HG03175 (cell line): Measurements from ENCODE around the gene CNTFR.

Experiments
- ATAC-seq: cut with Tn5 transposase; IDR thresholded peaks from one replicate; pipeline ENCODE4 v1.9.1; 2021; ENCODE audit warnings: mild to moderate bottlenecking, moderate library complexity; ENCODE audit not compliant: unreplicated experiment

CNTFR gene

DNA sequence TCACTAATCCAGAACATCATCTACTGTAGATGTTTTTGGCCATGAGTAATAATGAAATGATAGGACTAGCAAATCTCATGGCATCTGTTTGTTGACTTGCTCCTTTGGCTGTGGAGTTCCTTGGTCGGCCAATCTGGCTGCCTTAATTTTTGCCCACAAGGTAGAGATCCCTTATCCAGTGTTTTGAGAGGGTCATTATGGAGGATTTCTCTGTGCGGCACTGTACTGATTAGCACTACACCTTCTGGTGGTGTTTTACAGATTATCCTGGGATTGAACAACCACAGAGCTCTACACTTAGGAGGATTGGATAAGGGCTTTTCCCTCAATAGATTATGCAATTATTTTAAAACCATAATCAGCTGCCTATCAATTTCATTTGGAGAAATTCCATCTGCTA, 63.5 kb downstream of the CNTFR start:
- ATAC-seq, result no peak

DNA sequence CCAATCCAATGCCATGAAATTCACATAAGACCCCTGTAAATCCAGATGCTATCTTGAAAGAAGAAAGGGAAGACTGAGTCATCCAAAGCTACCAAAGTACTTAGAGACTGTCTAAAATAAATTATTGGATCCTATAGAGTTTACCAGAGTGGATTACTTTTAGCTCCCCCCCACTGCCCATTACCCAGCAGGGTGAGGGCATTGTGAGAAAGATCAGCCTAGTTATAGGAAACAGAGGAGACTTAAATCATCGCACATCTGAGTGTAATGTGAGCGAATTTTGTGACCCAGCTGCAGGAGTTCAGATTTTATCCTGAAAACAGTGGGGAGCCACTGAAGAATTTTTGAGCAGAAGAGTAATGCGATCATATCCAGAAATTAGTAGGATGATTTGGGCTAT, 65.2 kb downstream of the CNTFR start:
- ATAC-seq, result no peak

DNA sequence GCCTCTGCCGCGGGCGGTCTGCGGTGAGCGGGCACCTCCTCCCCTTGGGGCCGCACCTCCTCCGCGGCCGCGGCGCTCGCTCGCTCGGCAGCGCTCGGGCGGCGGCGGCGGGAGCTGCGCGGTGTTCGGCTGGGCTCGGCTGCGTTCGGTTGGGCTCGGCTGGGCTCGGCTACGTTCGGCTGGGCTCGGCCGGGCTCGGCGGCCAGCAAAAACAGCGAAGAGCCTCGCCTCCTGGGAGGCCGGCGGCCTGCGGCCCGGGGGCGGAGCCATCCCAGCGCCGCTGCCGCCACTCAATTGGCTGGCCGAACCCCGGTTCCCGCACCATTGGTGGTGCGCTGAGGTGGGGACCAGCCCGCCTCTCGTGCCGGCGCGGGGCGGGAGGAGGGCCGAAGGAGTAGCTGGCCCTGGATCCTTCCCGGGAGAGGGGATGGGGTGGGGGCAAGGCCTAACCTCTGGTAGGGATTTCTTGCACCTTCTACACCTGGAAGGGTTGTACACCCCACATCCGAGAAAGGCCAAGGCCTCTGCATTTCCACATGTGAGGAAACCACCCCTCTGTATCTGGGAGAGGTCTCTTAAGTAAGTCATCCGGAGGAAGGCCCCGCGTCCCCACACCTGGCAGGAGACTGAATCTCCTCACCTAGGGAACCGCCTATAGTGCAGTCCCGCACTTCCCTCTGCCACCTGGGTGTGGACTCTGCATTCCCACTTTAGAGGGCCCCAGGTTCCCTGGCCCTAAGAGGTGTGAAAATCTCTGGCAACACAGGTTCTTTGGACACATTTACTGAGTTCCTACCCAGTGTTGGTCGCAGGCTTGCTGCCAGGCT, 66.3 kb downstream of the CNTFR start, which contains the start of gene ENHO:
TSS of gene ENHO (minus strand) at position 20 of the 827 bp plus-strand sequence. CDS start 1,295 bp downstream, outside the sequence.
- ATAC-seq, result peak; percentile 78

DNA sequence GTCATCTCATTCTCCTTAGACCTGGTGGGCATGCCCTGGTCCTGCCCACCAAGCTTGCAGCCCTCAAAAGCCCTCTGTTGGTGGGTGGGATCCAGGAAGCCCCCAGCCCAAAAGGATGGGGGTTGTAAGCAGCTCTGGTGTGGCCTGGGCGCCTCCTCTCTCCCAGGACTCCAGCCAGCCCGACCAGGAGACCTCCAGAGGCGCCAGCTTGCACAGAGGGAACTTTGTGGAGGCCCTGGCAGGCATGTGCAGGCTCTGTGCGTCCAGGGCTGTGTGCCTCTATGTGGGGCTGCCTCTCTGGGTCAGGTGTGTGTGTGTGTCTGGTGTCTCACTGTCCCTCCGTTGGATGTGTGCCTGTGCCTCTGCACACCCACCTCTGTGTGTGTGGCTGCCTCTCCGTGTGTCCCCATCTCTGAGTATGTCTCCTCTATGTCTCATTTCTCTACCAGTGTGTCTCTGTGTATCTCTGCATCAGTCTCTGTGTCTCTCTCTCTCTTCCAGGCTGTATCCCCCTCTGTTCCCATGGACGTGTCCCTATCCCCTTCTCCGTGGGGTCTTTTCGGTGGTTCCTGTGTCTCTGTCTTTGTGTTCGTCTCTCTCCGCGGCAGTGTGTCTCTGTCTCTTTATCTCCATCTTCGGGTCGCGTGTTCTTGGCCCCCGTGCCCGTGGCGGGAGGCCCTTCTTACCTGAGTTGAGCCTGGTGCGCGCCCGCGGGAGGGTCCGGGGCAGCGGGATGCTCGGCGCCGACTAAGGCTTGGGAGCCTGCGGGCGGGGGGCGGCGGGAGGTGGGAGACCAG, 67.2 kb downstream of the CNTFR start:
- no peak for ATAC-seq

DNA sequence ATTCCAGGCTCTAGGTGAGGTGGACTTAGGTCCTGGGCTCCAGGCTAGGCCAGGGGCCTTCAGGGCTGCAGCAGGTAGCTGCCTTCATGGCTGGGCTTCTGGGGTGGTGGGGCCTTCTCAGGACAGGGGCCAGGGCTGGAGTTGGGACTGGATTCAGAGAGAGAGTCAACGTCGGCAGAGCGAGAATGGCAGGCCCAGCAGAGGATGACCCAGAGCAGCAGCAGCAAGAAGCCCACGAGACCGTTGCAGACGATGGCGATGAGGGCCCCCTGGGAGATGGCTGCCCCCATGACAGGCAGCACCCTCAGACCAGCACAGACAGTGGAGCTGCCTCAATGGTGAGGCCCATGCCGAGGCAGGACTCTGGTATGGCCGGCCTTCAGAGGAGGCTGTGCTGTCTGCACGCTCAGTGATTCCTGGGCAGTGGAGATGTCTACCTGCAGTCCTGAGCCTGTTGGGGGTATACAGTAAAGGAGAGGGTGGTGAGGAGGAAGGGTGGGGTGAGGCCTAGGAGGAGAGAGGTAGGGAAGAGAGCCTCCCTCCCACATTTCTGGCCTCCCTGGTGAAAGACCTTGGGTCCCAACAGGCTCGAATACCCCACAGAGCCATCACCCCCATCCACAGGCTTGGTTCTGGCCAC, 68.0 kb downstream of the CNTFR start:
- no peak for ATAC-seq

DNA sequence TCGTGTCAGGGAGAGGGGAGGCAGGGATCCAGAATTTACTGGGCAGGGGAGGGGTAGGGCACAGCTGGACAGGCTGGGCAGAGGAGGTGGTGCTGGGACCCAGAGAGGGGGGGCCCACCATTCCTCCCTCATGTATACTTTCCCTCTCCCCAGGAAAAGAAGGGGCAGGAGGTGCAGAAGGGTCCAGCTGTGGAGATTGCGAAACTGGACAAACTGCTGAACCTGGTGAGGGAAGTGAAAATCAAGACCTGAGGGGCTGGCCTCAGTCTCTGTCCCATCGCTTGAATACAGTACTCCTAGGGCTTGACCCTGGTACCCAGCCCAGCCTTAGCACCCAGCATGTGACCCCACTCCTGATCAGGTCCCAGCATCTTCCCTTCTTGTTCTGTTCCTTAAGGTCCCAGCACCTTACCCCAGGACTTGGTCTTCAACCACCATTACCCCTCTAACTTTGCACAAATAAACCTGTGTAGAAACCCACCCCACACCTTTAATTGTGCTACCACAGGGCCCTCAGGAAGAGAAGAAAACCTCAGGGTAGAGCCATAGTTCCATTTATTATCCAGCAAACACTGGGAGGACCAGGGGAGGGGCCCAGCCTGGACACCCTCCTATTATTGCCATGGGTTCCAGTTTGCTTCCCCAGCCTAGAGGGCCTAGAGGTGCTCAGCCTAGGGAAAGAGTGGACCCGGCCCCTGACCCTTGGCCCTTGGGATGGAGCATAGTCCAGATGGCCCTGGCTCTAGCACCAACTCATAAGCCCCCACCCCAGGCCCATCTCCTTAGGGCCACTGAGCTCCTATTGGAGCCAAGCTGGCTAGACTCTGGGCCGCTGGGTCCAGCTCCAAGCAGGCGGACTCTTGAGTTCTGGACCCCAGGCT, 68.8 kb downstream of the CNTFR start:
- ATAC-seq, result no peak

DNA sequence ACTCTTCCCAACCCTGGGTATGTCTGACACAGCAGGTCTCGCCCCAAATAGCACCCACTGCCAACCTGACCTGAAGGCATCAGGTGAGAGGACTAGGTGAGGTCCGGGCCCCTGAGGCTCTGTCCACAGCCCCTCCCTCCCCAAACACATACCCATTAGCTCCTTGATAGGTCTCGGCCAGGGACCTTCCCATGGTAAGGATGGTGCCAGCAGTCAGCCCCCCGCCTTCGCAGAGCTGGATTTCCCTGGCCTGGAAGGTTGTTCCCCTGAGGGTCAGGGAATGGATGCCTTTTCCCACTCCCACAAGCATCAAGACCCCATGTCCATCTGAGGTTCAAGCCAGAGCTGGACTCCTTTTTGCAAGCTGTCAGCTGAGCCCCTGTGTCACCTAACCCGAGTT, 69.4 kb downstream of the CNTFR start:
- ATAC-seq, result no peak

DNA sequence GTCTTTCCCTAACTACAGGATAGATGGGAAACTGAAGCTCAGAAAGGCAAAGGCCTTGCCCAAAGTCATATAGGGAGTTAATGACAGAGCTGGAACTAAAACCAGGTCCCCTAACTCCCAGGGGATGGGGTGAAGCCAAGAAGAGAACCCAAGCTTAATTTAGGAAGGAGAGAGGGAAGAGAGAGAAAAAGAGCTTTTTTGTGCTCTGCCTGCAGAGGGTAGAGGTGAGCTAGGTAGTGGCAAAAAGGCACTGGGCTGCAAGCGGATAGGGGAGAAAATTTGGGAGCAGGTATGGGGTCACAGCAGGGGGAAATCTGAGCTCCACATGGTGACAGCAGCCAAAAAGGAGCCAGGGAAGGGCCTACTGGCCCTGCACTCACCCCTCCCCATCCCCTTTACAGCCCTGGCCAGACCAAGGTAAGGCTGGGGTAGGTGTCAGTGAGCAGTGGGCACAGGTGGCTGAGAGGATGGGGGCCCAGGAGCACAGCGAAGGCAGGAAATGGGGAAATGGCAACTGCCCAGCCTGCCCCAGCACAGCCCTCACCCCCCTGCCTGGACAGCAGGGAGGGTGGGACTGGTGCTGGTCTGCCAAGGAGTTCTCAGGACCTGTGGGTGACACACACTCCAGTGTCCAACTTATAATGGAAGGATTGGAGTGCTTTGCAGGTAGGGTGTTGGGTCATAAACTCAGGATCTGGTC, 70.1 kb downstream of the CNTFR start:
- ATAC-seq, result no peak

DNA sequence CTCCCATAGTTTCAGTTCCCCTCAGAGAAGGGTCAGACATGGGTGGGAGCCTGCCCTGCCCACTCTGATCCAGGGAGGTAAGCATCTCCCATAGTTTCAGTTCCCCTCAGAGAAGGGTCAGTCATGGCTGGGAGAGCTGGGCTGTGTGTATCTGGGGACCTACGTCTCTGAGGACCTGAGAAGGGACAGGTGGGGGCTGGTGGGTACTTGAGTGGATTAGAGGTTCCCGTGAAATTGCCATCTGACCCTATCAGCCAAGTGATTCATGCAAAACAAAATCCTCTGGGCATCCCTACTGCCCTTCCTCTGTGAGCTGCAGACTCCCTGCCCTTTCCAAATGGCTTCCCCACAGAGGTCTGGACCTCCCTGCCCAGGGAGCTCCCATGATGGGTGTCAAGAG, 70.6 kb downstream of the CNTFR start:
- ATAC-seq, result no peak

DNA sequence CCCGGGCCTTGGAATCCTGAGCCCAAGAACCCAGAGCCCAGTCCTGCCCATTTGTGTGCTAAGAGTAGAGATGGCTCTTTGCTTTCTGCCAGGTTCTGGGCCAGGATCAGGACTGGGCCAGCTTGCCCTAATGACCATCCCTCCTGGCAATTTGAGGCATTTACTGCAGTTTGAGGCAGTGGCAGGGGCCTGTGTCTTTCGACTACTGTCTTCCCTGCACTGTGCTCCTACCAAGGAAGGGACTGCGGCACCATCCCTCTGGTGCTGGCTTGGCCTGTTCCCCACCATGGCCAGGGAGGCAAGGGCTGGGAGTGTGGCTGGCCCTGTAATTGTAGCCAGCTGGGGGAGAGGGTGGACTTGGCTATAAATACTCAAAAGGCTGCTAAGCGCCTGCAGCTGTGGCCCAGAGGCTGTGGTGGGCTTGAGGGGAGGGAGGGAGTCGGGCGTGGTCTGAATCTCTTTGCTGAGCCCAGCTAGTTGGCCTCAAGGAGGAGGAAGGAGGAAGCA, 71.4 kb downstream of the CNTFR start:
- ATAC-seq, result no peak

DNA sequence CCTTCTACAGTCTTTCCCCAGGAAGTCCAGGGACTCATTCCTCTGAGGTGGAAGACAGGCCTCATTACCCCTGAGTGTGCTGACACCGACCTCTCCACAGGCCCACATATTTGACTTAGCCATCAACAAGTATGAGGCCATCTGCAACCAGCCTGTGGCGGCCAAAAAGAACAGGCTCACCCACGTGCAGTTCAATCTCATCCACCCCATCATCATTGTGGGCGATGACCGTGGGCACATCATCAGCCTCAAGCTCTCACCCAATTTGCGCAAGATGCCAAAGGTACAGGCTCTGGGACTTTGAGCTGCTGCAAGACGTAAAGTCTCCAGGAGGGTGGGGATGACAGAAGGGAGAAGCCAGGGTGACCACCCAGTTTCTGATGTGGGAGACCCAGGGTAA, 72.3 kb downstream of the CNTFR start:
- ATAC-seq, result no peak

DNA sequence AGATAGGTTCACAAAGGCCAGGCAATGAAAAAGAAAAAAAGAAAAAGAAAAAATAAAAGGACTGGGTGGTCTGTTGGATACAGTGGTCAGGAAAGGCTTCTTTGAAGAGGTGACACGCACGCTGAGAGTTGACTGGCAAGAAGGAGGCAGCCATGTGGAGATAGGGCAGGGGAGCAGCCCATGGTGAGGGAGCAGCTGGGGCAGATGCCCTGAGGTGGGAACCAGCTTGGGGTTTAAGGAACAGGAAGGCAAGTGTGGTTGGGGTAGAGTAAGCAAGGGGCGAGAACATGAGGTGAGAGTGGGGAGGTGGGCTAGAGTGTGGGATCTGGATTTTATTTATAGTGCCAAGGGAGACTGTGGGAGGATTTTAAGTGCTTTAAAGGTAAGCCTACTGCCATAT, 73.6 kb downstream of the CNTFR start:
- ATAC-seq, result no peak

DNA sequence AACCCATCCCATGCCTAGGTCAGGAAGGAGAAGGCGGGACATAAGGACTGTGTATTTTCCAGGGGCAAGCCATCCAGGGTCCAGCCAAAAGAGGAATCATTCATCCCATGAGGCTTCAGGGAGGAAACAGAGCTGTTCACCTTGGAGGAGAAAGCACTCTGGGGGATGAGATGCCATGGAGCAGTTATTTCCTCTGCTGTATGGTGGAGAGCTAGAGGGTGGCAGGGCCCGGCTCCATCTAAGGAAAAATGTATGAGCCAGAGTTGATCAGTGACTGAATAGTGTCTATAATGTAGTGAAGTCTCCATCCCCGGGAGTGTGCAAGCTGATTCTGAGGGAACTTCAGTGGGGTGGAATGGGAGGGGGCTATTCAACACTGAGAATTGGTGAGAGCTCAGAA, 74.7 kb downstream of the CNTFR start:
- no peak for ATAC-seq

DNA sequence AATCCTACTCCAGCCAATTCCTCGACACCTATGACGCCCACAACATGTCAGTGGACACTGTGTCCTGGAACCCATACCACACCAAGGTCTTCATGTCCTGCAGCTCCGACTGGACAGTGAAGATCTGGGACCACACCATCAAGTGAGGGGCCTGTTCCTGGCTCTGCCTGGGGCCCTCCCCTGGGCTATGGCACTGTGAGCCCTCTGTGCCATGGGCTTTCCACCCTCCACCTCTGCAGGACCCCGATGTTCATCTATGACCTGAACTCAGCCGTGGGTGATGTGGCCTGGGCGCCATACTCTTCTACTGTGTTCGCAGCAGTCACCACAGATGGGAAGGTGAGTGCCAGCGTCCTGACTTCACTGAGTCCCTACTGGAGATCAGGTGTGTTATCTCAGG, 75.1 kb downstream of the CNTFR start:
- no peak for ATAC-seq

DNA sequence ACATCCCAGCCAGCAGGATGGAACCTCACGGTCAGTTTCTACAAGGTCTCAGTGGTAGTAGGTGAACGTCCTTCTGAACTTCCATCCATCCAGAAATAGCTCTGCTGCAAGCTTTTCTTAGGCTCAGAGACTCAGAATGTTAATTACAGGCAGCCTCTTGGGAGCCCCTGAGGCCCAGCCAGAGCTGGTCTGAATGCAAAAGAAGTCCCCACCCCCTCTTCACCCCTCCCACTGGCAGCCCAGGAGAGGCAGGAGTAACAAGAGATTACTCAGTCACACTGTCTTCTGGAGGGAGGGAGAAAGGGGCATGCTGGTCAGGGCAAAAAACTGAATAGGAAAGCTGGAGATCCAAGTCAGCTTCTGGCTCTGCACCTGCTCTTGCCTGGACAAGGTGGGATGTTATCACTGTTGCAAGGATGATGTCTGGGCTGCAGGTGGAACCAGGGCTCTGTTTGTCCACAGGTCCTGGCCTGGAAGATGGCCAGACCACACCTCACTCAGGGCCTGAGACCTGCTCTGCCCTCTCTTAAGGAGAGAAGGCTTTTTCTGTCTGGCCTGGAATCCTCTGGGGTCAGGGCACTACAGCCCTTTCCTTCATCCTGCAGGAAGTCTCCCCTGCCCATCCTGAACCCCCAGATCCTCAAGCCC, 75.8 kb downstream of the CNTFR start:
- ATAC-seq, result no peak

DNA sequence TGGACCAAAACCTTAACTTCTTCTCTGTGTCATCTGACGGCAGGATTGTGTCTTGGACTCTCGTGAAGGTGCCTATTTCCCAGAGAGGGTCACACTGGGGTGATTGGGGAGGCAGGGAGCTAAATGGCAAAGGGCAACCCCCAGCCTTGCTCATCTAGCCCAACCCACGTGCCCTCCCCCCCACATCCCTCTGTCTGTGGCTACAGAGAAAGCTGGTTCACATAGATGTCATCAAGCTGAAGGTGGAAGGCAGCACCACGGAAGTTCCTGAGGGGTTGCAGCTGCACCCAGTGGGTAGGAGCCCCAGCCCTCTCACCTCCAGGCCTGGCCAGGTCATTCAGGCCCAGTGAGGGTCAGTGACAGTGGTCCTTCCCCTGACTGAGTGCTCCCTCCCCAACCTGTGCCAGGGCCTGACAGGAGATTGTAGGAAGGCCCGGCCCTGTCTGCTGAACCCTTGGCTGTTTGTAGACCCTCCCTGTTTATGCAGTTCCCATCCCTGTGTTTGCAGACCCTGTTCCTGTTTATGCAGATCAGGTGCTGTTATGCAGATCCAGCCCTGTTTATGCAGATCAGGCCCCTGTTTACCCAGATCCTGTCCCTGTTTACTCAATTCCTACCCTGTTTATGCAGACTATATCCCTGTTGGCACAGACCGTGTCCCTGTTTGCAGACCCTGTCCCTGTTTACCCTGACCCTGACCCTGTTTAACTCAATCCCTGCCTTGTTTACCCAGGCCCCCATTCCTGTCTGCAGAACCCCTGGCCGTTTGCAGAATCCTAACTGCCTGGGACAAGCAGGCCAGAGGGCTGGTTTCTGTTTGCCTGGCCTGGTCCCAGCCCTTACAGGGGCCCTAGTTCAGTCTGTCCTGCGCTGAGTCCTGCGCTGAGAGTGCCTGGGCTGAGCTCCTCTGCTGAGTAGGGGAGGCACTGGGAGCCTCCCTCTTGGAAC, 77.1 kb downstream of the CNTFR start:
- ATAC-seq, result no peak

DNA sequence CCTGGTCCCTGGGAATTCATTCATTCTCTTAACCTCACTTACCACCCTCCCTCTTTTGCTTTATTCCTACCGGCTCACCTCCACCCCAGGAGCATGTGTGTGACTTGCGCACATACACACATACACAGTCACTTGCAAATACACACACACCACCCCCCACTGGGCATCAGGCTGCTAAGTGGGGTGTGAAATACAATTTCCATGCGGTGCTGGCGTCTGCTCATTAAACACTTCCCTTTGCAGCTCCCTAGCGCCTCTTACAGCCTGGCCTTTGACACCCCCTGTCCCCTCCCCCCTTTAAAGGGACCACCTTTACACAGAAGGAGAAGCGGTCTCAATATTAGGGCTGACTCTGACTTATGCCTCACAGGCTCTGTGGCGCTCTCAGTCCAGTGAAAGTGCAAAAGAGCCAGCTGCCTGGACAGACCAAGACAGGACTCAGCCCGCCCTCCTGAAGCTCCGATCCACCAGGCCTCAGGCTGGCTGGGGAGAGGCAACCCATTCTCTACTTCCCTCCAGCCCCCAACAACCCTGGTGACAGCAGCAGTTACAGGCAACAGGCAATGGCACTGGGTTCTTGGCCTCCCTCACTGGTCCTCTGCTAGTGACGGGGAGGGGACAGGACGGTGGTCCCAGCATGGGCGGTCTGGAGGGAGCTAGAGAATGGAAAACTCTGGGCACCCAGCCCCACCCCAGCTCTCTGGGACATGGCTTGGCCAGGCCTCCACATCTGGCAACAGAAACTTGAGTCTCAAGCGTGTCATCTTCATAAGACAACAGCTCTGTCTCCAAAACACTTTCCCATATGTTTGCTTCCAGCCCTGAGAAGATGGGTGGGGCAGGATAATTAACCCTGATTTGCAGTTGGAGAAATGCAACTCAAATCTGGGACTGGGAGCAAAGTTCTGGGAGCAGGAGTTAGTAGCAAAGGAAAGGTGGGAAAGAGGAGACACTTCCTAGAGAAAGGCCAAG, 78.7 kb downstream of the CNTFR start:
- ATAC-seq, result no peak
